Activated gamma-delta T cell (primary cell): ENCODE results near the gene SGPP2.
"Not testable (repeated sequence)": the region's sequence is repeated elsewhere in the genome, so short reads cannot be mapped to it uniquely, and the experiment has no call there.

Experiments used
- DNase-seq: peaks from one replicate; lab custom pipeline; 2025; lab: John Stamatoyannopoulos, UW

The SGPP2 gene

DNA sequence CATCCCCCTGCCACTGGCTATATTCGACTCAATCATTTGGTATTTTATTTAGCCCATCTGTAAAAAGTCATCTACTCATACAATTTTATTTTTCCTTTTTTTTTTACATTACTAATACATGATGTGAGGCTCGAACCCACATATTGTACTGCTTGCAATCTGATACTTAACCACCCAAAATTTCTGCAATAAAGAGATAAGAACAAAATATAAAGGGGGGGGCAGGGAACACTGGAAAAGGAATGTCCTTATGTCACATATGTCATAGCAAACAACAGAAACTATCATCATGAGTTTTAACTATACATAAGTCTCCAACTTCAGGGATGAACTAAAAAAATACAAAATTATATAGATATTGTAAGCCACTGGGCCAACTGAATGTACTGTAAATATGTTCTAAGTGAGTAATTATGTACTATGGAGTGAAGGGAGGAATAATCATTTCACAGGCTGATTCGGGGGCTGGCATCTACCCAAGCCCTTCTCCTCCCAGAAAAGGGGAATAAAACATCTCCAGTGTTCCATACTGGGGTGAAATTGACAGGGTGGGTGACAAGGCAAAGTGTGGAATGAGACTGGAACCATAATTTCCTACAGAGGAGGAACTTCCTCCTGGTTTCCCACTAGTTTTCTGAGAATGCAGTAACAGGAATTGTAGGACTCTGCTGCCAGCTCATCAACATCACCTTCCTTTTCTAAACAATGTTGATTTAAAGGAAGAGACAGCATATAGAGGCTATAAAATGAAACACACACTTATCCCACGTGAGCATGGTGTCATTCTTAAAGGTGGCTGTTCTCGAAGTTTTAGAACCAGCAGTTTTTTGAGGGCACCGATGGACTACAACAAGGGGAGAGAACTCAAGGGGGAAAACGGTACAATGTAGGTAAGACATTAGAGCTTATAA, 152.1 kb downstream of the SGPP2 start:
- DNase-seq, result no peak

DNA sequence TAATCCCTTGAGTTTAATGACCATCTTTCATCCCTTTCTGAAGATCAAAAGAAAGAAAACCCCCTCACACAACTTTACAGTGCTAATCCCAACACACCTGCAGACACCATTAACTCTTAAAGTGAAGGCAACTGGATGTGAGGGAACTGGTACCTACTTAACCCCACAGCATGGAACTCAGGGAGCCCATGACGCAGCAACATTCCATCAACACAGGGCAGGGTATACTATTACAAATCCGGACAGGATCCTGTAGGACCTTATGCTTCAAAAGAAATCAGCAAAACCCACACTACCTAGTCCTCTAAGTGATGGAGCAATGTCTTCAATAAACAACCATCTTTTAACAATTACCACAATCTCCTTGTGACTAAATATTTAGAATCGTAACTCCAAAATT, 153.0 kb downstream of the SGPP2 start:
- DNase-seq, result no peak

DNA sequence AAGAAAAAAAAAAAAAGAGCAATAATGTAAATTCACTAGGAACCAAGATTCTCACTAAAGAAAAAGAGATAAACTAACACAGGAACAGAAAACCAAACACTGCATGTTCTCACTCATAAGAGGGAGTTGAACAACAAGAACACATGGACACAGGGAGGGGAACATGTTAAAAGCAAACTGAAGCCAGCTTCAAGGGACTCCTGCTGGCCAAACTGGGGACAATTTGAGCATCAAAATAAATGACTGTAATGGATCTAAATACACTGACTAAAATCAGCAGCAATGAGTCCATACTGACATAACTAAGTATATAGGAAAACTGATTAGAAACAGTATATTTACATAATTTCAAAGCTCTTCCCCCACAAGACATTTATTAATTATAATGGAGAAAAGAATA, 158.6 kb downstream of the SGPP2 start:
- no peak for DNase-seq

DNA sequence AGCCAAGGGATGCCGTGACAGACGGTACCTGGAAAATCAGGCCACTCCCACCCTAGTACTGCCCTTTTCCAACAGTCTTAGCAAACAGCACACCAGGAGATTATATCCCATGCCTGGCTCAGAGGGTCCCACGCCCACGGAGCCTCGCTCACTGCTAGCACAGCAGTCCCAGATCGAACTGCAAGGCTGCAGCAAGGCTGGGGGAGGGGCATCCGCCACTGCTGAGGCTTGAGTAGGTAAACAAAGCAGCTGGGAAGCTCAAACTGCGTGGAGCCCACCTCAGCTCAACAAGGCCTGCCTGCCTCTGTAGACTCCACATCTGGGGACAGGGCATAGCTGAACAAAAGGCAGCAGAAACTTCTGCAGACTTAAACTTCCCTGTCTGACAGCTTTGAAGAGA, 160.2 kb downstream of the SGPP2 start:
- not testable (repeated sequence) for DNase-seq

DNA sequence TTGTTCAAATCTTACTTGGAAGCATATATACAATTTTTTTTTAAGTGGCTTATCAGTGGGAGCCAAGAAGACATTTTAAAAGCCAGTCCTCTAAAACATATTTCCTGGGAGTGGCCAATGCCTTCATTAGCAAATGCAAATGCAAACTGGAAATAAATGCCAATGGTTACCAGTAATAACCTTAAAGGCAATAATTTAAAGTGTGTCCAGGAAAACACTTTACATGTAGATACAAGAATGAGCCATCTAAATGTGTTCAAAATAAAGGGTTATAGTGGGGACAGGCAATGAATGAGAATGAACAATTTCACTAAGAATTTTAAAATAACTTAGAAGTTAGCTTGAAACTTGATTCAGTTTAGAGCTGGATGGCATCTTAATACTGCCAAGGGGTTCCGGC, 167.3 kb downstream of the SGPP2 start:
- DNase-seq, result no peak

DNA sequence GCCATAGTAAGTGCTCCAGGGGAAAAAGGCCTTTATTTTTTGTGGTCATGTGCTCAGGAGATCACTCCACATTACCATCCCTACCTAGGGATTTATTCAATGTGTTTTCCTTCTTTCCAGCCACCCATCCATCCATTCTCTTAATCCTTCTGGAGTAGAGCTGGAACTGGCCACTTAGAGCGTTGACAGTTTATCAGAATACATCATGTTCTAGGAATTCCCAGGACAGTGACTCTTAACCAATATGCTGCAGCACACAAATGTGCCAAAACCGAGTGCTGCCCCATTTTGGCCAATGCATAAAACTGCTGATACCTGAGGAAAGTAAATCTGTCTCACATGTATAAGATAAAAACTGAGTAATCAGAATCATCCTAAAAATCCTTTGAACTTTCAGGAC, 167.8 kb downstream of the SGPP2 start:
- no peak for DNase-seq

DNA sequence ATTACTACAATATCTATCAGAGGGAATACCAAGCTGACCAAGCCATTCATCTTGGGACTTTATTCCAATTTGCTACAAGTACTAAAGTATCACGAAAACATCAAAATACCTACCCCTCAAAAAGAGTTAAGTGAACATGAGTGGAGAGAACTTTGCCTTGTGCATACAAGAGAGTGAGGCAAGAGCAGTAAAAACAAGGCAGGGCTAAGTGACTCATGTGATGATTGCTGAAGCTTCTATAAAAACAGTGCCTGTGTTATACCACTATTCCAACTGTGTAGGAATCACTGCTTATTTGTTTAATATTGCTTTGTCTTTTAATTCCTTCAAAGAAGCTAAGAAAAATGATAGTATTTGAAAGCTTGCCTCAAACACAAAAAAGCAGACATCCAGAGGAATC, 170.3 kb downstream of the SGPP2 start:
- no peak for DNase-seq

DNA sequence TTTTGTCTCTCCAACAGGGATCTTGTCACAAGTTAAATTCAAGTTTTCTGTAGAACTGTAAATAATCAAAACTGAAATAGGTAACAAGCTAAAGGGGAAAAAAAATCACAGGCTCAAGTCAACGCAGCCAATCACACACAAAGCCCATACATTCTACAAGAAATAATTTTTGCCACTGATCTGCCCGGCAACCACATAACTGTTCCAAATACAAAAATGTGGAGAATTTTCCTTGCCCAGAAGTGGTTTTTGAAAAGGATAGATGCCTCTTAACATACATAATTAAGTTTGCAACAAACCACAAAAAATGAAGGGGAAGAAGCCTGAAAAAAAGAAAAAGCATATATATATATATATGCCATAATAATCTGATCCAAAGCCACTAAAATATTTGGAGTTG, 171.2 kb downstream of the SGPP2 start:
- no peak for DNase-seq

DNA sequence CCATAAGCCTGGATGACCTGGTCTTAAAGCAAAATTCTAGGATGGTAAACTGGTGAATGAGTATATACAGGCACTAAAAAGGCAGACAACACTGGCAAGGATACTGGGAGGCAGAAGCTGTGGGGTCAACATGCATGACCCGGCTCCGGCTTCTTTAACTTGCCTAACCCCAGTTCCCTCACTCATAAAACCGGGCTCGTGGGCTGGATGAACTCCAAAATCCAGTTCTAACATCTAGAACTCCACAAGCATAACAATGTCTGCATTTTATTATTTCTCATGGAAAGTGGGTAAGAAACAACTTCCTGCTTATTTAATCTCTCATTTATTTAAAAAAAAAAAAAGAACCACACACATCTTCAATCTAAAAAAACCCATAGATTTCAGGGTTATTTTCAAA, 174.3 kb downstream of the SGPP2 start:
- DNase-seq, result no peak

DNA sequence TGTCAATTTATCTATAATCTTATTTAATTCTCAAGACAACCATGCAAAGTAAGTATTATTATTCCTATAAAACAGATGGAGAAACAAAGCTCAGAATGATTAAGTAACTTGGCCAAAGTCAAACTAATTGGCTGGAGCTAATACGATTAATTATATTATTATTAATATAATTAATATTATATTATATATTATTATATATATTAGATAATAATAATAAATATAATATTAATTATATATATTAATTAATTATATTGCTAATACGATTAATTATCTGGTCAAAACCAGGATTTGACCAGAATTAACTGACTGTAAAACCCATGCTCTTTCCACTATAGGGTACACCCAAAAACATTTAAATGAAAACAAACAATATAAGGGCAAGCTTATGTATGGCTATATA, 179.2 kb downstream of the SGPP2 start:
- no peak for DNase-seq

DNA sequence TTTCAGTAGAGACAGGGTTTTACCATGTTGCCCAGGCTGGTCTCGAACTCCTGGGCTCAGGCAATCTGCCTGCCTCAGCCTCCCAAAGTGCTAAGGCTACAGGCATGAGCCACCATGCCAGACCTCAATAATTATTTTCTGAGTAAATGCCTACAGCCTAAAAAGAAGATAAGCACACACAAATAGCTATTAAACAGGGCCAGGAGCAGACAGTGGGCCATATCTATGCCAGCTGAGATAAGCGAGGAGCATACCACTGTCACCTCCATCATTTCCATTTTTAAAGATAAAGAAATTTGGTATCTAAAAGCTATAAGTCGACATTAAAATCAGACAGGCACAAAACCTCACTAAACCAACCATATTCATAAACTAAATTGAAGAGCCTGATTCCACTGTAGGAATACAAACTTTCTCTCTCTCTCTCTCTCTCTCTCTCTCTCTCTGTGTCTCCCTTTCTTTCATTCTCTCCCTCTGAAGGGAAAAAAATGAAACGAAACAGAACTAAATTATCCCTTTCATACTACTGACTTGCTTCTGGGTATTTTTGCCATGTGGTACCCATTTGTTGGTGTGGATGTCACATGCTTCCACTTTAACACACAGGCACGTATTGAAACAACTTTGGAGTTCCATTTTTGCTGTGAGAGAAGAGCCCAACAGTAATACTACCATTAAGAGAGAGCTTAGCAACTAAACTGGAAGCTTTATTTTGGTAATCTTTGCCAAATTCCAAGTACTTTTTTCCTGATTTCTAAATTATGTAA, 180.6 kb downstream of the SGPP2 start:
- no peak for DNase-seq

DNA sequence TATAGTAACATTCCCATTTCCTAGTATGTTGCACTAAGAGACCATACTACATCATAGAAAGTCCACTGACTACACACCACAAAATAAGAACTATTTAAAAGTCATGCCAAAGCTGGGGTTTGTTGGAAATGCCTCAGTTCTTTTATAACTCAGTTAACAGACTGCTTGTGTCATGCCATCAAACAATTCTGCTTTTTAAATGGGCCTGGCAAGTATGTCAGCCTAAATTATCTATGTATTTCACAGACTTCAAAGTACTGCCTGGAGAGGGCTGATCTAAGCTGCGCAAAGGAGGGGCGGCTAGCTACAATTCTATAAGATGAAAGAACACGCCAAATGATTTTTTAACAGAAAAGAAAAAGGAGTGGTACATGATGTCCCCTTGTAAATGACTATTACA, 182.0 kb downstream of the SGPP2 start:
- no peak for DNase-seq

DNA sequence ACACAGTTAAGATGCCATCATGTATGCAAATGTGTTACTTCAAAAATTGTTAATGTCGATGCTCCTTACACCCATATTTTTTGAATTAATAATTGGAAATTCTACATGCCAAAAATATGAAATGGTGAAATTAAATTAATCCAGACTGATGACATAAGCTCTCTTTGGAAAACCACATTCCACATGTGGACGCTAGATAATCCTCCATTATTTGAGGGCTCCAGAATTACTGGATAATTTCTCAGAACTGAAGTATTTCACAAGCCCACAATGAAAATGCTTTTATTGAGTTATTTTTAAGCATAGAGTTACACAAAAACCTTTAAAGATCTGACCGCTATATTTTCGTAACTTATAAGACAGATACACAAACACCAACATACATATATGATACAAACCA, 183.7 kb downstream of the SGPP2 start:
- no peak for DNase-seq

DNA sequence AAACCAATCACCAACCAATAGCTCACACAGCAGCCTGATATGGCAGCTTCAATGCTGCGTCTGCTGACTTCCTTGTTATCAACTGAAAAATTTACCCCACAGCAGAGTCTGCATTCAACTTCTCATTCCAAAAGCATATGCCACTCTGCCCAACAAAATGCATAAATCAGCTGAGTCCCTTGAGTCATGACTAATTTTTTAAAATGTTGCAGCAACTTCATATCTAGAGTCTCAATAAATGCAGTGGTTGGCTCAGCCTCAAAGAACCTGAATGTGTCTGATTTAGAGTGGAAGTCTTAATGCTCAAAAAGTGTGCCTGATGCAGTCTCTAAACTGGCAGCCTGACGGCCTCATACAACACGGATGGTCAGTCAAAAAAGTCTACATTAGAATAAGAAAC, 185.0 kb downstream of the SGPP2 start:
- no peak for DNase-seq
